LNCAP (cell line): ENCODE data around the gene GLIS2.

Experiments
- CTCF ChIP-seq: fragments of 450-650 bp; IDR thresholded peaks from 2 replicates; pipeline ENCODE4 v1.5.1; 2017; ENCODE audit warnings: mild to moderate bottlenecking

GLIS2 gene

GRCh38 chr16:4350787-4351659 is 35.2 kb downstream of the GLIS2 start, which contains the start of gene PAM16:
Gene PAM16, minus strand, starts transcription at chr16:4351321. Its CDS starts 87 bp downstream, at chr16:4351234.
- peak; percentile 38; the same call in 1 of the 2 replicates for TF ChIP-seq CTCF

GRCh38 chr16:4351880-4352279 is 36.0 kb downstream of the GLIS2 start:
- TF ChIP-seq CTCF = no peak

GRCh38 chr16:4352843-4353242 is 37.0 kb downstream of the GLIS2 start:
- no peak for TF ChIP-seq CTCF

GRCh38 chr16:4353675-4354074 is 37.8 kb downstream of the GLIS2 start:
- no peak for TF ChIP-seq CTCF

- TF ChIP-seq CTCF = no peak
These were observed 38.9 kb downstream of the GLIS2 start for GRCh38 chr16:4354512-4355409.

GRCh38 chr16:4356820-4357219 is 41.0 kb downstream of the GLIS2 start:
- no peak for TF ChIP-seq CTCF

GRCh38 chr16:4358236-4358635 is 42.4 kb downstream of the GLIS2 start:
- TF ChIP-seq CTCF = no peak
